ENCODE results near the gene RHOB.
"Not testable (repeated sequence)": the region's sequence is repeated elsewhere in the genome, so short reads cannot be mapped to it uniquely, and the experiment has no call there.

The RHOB gene

DNA sequence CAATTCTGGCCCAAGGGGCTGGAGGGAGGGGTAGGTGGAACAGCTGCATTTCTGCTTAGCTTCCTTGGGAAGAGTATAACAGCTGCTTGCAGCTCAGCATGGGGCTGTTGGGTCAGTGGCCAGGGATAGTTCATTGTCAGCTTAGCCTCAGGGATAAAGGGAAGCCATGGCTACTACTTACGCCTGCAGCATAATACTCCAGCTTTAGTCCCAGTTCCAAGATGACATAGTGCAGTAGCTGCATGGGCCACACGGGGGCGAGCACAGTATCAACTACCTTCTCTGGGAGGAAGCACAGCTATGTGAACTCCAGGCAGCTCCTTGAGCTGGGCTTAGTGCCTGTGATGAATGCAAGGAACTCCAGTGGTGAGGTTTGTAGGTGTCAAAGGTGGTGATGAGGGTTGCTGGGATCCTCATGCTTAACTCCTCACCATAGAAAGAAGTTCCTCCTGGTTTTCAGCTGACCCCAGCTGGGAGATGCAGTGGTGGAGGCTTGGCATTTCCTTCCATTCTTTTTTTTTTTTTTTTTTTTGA lies 35.4 kb upstream of the RHOB start:
- Histone ChIP-seq H3K27ac (no peak overlapping the region), H3K9me3 (peaks cover 8% of the 10 kb centered on the region), H3K27me3 (no peaks in the 10 kb centered on the region), H3K36me3 (no peaks in the 10 kb centered on the region), H3K4me1 (ENCODE audit: control insufficient read depth in 1 of 2, insufficient read depth in 1 of 2, low read depth in 1 of 2, low read length in 1 of 2) (peaks cover 3 to 6% of the 10 kb centered on the region in 2 experiments), H3K4me3 (ENCODE audit: low read depth in 1 of 2, low read length in 1 of 2) (no peak overlapping the region)
- TF ChIP-seq, protein P1, sequence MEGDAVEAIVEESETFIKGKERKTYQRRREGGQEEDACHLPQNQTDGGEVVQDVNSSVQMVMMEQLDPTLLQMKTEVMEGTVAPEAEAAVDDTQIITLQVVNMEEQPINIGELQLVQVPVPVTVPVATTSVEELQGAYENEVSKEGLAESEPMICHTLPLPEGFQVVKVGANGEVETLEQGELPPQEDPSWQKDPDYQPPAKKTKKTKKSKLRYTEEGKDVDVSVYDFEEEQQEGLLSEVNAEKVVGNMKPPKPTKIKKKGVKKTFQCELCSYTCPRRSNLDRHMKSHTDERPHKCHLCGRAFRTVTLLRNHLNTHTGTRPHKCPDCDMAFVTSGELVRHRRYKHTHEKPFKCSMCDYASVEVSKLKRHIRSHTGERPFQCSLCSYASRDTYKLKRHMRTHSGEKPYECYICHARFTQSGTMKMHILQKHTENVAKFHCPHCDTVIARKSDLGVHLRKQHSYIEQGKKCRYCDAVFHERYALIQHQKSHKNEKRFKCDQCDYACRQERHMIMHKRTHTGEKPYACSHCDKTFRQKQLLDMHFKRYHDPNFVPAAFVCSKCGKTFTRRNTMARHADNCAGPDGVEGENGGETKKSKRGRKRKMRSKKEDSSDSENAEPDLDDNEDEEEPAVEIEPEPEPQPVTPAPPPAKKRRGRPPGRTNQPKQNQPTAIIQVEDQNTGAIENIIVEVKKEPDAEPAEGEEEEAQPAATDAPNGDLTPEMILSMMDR (IDR thresholded peaks at IDR 0.05) = peak; percentile 92

DNA sequence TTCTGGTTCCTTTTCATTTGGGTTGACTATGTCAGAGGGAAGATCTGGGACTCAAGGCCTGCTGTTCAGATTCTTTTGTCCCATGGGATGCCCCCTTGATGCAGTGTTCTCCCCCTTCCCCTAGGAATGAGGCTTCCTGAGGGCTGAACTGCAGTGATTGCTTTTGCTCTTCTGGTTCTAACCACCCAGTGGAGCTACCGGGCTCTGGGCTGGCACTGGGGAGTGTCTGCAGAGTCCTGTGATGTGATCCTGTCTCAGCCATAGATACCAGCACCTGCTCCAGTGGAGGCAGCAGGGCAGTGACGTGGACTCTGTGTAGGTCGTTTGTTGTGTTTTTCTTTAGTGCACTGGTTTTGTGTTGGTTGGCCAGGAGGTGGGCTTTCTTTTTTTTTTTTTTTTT lies 32.1 kb upstream of the RHOB start:
- Histone ChIP-seq H3K4me1 (ENCODE audit: control insufficient read depth in 1 of 2, insufficient read depth in 1 of 2, low read depth in 1 of 2, low read length in 1 of 2) (peaks cover 3 to 6% of the 10 kb centered on the region in 2 experiments), H3K27me3 (no peaks in the 10 kb centered on the region), H3K9me3 (no peaks in the 10 kb centered on the region), H3K36me3 (no peaks in the 10 kb centered on the region), H3K27ac (no peak overlapping the region), H3K4me3 (ENCODE audit: low read depth in 1 of 2, low read length in 1 of 2) (no peak overlapping the region)
- TF ChIP-seq, protein P1 (IDR thresholded peaks at IDR 0.05) = no peak

DNA sequence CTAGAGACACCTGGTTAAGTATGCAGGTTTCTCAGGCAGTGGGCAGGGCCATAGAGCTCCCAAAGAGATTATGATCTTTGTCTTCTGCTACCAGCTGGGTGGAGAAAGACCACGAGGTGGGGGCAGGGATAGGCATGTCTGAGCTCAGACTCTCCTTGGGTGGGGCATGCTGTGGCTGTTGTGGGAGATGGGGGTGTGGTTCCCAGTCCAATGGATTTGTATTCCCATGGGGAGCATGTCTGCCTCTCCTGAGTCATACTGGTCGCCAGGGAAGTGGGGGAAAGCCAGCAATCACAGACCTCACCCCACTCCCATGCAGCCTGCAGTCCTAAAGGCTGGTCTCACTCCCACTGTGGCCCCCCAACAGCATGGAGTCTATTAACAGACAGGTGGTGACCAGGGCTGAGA lies 31.4 kb upstream of the RHOB start:
- H3K4me1 ChIP-seq (ENCODE audit: control insufficient read depth in 1 of 2, insufficient read depth in 1 of 2, low read depth in 1 of 2, low read length in 1 of 2) = peaks cover 3 to 6% of the 10 kb centered on the region in 2 experiments
- no peaks in the 10 kb centered on the region for H3K27me3 ChIP-seq
- H3K36me3 ChIP-seq = no peaks in the 10 kb centered on the region
- no peak overlapping the region for H3K27ac ChIP-seq
- H3K4me3 ChIP-seq (ENCODE audit: low read depth in 1 of 2, low read length in 1 of 2) = no peak overlapping the region
- no peaks in the 10 kb centered on the region for H3K9me3 ChIP-seq
- TF ChIP-seq, protein P1 (IDR thresholded peaks at IDR 0.05) = no peak

DNA sequence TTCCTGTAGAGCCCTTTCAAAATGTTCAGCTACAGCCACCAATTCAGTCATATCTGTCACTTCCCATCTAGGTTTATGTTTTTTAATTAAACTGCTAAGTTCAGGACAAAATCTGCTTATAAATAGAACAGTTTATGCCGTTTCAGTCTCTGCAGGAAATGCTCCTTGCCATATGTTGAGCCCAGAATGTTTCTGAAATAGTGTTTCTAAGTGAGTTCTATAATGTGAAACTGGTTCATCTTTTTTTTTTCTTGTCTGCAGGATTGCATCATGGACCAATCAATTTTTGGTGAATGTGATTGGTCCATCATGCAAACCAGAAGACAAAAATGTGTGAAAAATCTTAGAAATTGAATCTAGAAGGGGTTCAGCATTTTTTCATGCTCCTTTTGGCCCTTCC lies 30.2 kb upstream of the RHOB start:
- Histone ChIP-seq H3K4me3 (ENCODE audit: low read depth in 1 of 2, low read length in 1 of 2) (no peak overlapping the region), H3K27me3 (no peaks in the 10 kb centered on the region), H3K27ac (no peak overlapping the region), H3K36me3 (no peaks in the 10 kb centered on the region), H3K9me3 (no peaks in the 10 kb centered on the region), H3K4me1 (ENCODE audit: control insufficient read depth in 1 of 2, insufficient read depth in 1 of 2, low read depth in 1 of 2, low read length in 1 of 2) (peaks cover 0 to 7% of the 10 kb centered on the region in 2 experiments)
- TF ChIP-seq, protein P1 (IDR thresholded peaks at IDR 0.05) = no peak

DNA sequence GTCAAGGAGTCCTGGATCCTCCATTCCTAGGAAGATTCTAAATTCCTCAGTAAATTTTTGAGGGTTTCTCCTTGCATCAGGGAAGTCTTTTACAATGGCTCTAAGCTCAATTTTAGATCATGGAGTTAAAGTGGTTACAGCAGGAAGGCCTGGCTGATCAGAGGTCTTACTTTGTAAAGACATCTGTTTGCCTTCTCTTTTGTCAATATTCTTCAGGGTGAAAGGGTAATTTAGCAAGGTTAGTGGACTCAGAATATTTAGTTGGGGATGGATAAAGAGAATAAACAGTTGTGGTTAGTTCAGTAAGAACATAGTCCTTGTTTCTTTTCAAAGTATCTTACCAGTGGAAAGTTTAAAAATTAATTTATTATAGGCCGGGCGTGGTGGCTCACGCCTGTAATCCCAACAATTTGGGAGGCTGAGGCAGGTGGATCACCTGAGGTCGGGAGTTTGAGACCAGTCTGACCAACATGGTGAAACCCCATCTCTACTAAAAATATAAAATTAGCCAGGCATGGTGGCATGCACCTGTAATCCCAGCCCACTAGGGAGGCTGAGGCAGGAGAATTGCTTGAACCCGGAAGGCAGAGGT lies 29.5 kb upstream of the RHOB start:
- H3K4me3 ChIP-seq (ENCODE audit: low read depth in 1 of 2, low read length in 1 of 2); H3K27ac ChIP-seq; H3K27me3 ChIP-seq; H3K9me3 ChIP-seq; H3K36me3 ChIP-seq: not testable (repeated sequence)
- peaks cover 0 to 10% of the 10 kb centered on the region in 2 experiments for H3K4me1 ChIP-seq (ENCODE audit: control insufficient read depth in 1 of 2, insufficient read depth in 1 of 2, low read depth in 1 of 2, low read length in 1 of 2)

DNA sequence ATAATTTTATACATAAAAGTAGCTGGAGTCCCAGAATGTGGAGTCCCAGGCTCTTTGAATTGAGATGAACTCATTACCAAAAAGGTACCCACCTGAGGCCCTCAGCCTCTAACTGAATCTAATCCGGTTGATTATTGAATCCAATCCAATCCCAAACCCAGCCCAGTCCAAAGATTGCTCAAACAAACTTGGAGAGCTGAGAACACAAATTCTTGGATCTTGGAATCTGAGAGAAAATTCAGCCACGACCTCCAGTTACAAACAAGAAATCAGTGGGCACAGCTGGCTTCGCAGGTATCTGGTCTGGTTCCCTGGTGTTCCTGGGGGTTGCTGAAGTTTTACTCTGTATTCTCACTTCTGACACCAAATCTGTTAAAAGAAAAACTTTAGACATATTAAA lies 28.4 kb upstream of the RHOB start:
- Histone ChIP-seq H3K9me3 (no peaks in the 10 kb centered on the region), H3K27me3 (no peaks in the 10 kb centered on the region), H3K27ac (no peak overlapping the region), H3K4me3 (ENCODE audit: low read depth in 1 of 2, low read length in 1 of 2) (no peak overlapping the region), H3K36me3 (no peaks in the 10 kb centered on the region), H3K4me1 (ENCODE audit: control insufficient read depth in 1 of 2, insufficient read depth in 1 of 2, low read depth in 1 of 2, low read length in 1 of 2) (peaks cover 10 to 22% of the 10 kb centered on the region in 2 experiments)
- TF ChIP-seq, protein P1 (IDR thresholded peaks at IDR 0.05) = no peak

Data from neutrophil (primary cell).